ENCODE data around the gene ACSM2A.
"Not testable (repeated sequence)": the region's sequence is repeated elsewhere in the genome, so short reads cannot be mapped to it uniquely, and the experiment has no call there.

- not testable (repeated sequence) for TF ChIP-seq POLR2A (IDR thresholded peaks at IDR 0.05); CTCF (IDR thresholded peaks at IDR 0.05 in 4 of 5, conservative IDR thresholded peaks at IDR 0.05 in 1 of 5)
These were observed at the start of gene ACSM2A for GRCh38 chr16:20451364-20451763.

All from gastrocnemius medialis (tissue), 4 donors.